HG03378 (cell line): ENCODE data around the gene HS6ST3.
"Not testable (repeated sequence)": the region's sequence is repeated elsewhere in the genome, so short reads cannot be mapped to it uniquely, and the experiment has no call there.

Experiments
- ATAC-seq: cut with Tn5 transposase; IDR thresholded peaks from one replicate; pipeline ENCODE4 v1.9.1; 2021; ENCODE audit warnings: mild to moderate bottlenecking, moderate library complexity; ENCODE audit not compliant: unreplicated experiment

The HS6ST3 gene

DNA sequence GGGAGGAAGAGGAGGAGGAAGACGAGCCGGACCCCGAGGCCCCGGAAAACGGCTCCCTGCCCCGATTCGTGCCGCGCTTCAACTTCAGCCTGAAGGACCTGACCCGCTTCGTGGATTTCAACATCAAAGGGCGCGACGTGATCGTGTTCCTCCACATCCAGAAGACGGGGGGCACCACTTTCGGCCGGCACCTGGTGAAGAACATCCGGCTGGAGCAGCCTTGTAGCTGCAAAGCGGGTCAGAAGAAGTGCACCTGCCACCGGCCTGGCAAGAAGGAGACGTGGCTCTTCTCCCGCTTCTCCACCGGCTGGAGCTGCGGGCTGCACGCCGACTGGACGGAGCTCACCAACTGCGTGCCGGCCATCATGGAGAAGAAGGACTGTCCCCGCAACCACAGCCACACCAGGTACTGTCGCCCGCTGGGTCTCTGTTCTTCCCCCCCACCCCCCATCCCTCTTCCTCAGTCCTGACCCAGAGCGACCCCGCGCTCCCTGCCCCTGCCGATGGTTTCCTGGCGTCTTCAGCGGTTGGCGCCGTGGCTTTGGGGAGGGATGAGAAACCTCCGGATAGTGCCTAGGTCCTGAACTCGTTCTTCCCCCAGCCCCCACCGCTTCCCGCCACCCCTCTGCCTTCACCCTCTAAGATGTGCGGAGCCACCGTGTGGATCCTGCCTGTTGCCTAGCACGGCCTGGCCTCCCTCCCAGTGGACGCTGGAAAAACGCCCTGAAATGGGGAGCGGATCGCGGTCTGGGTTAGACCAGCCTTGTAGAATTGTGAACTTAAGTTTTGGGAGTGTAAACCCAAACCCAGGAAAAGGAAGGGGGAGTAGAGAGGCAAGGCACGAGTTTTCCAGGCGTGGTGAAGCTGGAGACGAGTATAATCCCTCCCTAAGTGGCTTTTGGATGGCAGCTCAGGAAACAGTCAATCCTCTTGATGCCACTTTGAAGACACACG lies 1.5 kb downstream of the HS6ST3 start:
- no peak for ATAC-seq

DNA sequence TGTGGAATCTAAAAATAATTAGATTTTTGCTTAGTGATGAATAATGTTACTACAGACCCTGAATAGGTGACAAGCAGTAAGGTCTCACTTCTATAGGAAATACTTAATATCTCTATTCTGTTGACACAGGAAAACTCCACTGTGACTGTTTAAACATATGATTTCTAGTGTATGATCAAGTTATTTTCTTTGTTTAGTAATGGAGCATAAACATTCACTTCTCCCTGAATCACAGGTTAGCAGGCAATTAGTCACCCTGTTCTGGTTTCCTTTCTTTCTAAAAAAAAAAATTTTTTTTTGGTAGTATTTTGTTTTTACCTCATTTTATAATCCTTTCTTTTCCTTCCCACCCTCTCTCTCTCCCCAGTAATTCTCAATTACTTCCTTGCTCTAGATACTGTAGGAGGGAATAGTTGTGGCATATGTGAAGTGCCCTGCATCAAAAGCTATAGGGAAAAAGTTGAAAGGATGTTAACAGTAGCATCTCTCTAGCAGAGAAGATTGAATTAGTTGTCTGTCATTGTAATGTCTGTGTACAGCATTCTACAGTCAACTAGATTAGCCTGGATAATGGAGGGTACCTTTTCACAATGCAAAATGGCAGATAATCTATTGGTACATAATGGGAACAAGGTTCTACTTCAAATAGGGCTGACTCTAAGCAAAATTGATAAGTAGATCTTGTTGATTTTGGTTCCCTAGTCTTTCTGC lies 3.5 kb downstream of the HS6ST3 start:
- no peak for ATAC-seq

DNA sequence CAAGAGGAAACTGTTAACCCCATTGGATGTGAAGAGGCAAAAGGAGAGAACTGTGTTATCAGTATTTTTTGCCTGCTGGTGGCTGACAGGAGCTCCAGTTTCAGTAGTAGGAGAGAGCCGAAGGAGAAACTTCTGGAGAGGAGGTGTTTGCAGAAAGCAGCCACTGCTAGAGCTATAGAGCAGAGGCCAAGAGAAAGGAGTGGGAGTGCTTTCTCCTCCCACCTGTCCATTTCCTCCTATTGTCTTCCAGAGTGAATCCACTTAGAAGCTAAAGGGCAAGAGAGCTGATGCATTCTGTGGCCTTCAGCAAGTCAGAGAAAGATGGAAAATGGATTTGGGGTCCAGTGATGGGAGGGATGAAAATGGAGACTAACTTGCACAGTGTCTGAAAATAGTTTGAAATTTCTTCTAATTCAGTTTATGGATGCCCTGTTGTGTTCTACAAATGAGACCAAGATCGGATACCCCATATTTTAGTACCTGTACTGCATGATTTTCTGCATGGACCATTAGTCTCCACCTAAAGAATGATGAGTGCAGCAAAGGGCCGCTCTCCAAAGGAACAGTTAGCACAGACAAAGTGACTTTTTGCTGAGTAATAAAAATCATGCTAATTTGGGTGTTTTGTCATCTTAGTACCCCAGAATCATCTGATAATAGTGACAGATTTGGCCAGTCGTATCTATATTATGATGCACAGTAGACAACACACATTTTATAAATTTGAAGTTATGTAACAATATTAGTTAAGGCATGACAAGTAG lies 10.7 kb downstream of the HS6ST3 start:
- ATAC-seq = no peak

DNA sequence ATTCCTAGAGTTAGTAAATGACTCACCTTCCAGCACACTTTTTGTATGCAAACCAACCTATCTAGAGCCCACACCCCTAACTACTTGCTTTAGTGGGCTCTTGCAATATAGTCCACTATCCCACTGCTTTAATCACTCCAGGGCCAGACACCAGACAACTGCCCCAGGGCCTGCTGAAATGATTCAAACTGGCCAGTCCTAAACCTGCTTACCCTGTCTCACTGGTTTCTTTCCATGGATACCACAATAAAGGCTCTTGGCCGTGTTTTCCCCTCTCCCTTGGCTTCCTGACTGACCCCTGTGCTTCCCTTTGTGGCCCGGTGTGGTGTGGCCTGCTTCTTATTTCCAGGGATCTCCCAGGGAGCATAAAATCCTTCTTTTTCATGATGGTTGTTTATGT lies 14.6 kb downstream of the HS6ST3 start:
- no peak for ATAC-seq

DNA sequence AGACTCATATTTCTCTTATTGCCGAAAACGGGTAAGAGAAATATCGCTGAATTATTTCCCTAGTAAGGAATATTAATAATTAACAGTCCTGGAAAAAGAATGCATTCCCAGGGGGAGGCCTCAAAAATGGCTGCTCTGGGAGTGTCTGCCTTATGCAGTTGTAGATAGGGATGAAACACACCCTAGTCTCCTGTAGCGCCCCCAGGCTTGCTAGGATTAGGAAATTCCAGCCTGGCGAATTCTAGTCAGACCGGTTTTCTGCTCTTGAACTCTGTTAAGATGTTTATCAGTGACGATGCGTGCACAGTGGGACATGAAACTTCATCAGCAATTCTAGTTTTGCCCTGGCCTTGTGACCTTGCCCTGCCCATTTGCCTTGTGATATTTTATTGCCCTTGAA lies 18.2 kb downstream of the HS6ST3 start:
- not testable (repeated sequence) for ATAC-seq

DNA sequence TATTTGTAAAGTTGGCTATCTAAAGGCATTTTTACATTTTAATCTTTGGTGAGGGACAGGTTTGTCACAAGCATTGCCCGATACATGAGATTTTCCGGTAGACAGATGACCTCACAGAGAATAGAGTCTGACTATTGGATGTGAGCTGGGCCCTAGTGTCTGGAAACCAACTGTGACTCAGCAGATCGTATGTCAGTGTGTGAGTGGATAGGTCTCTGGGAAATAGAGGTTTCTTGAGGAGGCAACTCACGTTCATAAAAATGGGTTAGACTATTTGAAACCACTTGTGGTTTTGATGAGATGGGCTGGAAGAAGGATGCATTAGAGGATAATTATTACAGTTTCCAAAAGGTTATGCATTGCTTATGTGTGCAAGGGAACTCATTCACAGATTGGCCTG lies 19.2 kb downstream of the HS6ST3 start:
- ATAC-seq = no peak

DNA sequence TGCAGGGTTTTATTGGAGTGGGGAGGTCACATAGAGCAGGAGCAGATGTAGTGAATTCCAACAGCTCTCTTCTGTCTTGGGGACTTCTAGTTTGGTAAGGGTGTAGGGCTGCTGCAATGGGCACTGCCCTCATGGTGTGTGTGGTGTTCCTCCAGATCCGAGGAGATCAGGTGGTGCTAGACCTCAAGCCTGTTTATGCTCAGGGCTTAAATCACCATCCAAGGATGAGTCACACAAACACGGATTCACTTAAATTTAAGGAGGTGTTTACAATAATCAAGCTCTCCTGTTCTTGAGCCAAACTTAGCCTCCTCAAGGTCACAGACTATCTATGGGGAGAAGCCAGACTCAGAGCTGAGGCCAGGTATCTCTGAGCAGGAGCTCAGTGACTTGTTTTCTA lies 23.0 kb downstream of the HS6ST3 start:
- no peak for ATAC-seq

DNA sequence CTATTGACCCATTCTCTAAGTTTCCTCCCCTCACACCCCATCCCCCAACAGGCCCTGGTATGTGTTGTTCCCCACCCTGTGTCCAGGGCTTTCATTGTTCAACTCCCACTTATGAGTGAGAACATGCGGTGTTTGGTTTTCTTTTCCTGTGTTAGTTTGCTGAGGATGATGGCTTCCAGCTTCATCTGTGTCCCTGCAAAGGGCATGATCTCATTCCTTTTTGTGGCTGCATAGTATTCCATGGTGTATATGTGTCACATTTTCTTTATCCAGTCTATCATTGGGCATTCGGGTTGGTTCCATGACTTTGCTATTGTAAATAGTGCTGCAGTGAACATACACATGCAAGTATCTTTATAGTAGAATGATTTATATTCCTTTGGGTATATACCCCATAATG lies 25.5 kb downstream of the HS6ST3 start:
- not testable (repeated sequence) for ATAC-seq

DNA sequence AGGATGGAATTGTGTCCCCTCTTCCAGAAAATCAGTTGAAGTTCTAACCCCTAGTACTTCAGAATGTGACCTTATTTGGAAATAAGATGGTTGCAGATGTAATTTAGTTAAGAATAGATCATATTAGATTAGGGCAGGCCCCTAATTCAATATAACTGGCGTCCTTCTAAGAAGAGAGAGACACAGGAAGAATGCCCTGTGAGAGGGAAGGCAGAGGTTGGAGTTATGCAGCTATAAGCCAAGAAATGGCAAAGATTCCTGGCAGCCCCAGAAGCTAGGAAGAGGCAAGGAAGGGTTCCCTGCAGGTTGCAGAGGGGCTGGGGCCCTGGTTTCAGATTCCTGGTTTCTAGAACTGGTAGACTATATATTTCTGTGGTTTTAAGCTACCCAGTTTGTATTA lies 30.0 kb downstream of the HS6ST3 start:
- no peak for ATAC-seq

DNA sequence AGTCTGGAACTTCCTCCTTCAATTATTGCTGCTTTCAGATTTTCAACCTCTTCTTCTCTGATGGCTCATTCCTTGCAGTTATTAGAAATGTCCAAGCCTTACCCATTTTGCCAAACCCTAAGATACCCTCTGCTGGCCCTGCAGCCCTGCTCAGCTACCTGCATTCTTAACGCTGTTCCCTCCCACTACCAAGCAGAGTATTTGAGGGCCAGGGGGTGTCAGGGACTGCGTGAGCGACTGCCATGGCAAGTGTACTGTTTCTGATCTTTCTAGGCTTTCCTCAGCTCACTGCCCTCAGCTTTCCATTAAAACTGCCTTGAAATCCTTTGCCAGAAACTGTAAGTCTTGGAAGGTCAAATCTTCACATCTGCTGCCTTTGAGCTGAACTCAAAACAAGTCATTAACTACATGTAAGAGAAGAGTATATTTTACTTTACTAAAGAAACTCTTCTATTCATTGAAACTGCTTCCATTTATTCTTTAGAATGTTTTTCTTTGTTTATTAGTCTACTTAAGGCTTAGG lies 41.0 kb downstream of the HS6ST3 start:
- ATAC-seq = no peak

DNA sequence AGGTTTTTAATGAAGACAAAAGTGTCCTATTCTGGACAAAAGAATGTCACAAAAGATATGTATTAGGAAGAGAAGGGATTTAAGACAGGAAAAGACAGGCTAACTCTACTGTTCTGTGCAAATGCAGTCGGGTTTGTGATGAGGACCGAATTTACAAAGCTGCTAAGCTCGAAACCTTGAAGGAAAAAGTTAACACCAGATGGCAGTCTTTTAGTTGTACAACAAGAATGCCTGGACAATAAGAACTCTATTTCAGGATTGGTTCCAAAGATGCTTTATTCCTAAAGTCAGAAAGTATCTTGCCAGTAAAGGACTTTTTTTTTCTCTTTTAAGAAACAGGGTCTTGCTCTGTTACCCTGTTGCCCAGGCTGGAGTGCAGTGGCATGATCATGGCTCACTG lies 51.1 kb downstream of the HS6ST3 start:
- ATAC-seq = no peak

DNA sequence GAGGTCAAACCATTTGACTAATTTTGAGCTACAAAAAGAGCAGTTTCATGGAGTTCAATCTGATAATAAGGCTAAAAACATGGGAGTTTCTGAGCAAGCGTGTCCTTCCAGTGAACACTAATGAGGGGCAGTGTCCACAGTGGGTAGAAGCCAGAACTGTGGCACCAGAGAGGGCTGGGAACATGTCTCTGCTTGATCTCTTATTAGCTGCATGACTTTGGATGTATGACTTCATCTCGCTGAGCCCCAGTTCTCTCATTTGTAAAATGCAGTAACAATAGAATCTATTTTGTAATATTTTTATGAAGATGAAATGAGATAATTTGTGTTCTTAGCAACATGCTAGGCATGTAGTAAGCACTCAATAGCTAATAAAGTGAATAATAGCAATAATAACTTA lies 69.8 kb downstream of the HS6ST3 start:
- ATAC-seq = no peak

DNA sequence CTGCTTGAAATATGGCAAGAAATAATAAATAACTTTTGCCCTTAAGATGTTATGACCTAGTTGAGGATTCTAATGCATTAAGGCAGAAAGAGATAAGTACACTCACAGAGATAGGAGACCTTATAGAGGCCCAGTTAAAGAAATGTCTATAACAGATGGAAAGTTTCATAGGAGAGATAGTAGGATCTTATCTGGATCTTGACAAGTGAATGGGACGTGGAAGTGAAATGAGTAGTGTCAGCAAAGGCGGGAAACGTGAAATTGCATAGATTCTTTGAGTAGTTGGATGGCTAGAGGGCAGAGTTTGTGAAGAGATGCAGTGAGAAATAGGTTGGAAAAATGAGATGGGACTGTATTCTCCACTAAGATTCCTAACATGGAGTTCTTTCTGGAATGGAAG lies 71.2 kb downstream of the HS6ST3 start:
- no peak for ATAC-seq

DNA sequence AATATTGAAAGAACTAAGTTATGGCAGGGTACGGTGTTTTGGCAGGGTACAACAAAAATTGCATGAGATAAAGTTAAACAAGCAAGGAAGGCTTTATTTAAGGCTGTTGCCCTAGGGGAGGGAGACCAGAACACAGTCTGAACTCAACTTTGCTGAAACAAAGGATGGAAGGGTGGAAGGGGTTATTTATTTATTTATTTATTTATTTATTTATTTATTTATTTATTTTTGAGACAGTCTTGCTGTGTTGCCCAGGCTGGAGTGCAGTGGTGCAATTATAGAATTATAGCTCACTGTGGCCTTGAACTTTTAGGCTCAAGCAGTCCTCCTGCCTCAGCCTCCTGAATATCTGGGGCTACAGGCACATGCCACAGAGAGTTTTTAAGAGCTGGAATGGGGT lies 75.9 kb downstream of the HS6ST3 start:
- no peak for ATAC-seq

DNA sequence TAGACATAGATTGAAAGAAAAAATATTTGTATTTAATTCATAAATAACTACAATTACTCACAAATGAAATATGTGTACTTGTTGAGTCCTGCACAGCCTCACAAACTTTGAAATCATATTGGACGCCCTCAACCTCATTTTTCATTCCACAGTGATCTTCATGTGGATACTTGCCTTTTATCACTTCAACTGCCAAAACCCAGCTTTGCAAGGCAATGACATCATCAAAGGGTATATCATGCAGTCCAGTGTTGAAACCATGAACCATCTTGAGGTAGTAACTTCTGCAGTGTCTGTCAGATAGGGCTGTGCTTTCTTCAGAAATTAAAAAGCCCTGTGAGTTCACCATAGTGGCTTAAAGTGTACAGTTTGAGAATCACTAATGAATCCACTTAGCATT lies 82.2 kb downstream of the HS6ST3 start:
- no peak for ATAC-seq

DNA sequence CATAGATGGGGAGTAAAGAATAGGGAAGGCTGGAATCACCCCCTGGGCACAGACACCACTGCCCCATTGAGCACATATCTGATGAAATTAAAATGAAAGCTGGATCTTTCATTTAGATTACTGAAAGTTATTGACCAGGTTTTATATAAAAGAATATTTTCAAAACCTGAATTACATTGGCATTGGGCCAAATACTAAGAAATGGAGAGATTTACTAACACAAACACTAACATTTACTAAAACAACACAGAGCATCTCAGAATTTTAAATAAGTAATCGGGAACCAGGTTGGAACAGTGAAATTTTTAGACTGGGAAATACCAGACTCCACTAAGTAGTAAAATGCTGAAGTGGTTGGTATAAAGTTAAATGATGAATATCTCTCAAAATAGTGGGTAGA lies 88.9 kb downstream of the HS6ST3 start:
- no peak for ATAC-seq

DNA sequence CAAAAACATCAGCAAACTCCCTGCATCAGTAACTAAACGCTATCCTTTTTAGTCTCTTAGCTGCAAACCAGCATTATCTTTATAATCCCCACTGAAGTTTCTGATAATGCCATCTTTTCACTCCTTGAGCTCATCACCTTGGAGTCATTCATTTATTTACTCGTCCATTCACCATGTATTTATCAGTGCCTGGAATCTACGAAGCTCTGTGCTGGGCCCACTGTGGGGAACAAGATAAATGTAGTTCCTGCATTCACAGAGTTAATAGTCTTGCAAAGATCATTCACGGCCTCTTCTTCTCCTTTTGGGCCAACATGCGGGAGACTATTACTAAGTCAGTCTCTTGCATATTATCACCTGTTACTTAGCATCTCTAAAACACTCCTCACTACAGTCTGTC lies 89.4 kb downstream of the HS6ST3 start:
- no peak for ATAC-seq

DNA sequence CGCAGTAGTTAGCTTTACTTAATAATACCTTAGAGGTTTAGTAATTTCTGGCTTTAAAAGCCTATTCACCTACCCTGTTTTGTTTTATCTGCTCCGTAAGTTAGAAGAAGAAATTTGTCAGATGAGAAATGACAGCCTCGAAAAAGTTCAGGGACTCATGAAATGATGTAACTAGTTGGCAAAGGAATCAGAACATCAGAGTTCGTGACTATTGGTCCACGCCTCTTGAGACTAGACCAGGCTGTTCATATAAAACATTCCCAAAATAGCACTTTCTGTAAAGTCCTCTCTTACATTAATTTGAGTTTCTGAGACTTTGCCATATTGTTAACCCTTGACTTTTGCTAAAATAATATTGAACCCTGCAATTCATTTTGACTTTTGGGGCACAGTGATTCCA lies 92.0 kb downstream of the HS6ST3 start:
- ATAC-seq = no peak

DNA sequence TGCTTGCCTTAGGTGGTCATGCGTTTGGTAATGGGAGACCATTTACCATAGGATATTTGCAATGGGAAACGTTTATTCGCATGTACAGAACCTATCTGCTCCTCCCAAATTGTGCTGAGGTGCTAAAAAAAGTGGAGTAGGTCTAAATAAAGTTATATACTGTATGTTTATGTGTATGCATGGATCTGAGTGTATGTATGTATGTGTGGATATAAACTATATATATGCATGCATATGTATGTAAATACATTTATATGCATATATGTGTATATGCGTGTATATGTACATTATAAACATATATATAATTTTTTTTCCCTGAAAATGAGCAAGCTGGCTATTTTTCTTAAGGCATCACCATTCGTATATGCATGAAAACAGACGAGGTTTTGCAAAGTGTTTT lies 95.9 kb downstream of the HS6ST3 start:
- ATAC-seq = no peak

DNA sequence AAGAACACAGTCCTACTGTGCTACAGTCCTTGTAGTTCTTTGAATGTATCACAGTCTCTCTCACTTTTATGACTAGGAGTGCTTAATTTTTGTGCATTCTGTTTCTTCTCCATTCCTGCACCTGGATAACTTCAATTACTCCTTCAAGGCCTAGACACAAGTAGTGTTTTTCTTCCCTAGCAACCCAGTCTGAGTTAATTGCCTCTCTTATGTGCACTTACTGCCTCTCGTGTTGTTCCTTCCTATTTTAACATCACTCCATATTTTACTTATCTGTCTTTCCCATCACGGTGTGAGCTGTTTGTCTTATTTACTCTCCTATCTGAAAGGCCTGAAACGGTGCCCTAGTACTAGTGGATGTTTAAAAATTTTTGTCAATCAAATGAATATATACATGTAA lies 101.5 kb downstream of the HS6ST3 start:
- ATAC-seq = no peak

DNA sequence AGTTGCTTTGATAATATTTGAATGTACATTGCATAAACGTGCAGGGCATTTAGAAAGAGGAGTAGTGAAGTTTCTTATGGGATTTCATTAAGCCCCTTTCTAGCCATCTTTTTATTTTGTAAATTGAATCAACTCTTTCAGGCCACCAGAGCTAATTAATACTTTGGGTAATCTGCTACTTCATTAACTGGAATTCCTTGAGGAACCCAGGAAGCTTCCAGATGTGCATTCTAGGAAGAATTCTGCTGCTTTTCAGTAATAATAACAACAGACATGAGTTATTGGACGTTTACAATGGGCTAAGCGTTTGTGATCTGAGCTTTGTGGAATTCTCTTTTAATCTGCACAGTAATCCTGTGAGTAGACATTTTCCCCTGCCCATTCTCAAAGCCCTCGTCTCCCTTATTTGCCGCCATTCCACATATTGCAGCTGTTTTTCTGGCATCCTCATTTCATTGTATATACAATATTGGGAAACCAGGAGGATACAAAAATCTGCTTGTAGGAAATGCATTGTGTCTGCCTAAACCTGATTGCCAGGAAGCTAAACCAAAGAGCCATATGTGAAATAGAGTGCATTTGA lies 103.9 kb downstream of the HS6ST3 start:
- ATAC-seq = no peak
